Loucy (cell line): Measurements from ENCODE around the gene RABGAP1.

Experiments
- CTCF ChIP-seq: fragments of 200-600 bp; sonication (generic); conservative IDR thresholded peaks from 2 replicates; pipeline ENCODE4 v1.5.1; 2014; ENCODE audit warnings: mild to moderate bottlenecking, antibody characterized with exemption, low read length
- EZH2phosphoT487 ChIP-seq: fragments of 200-600 bp; IDR thresholded peaks from 2 replicates; pipeline ENCODE4 v1.6.1; 2018; ENCODE audit warnings: antibody characterized with exemption, mild to moderate bottlenecking, moderate library complexity, borderline replicate concordance

- no peak for TF ChIP-seq CTCF
- no peak for TF ChIP-seq EZH2phosphoT487
Observed at GRCh38 chr9:123127512-123128075, 186.8 kb downstream of the RABGAP1 start.
